ENCODE measurements around the gene AP1M1. TPM values are rescaled to one million over a fixed set of nuclear protein-coding genes. Genes with fewer than 3 reads are reported as not detected.

Gene AP1M1
- total RNA-seq, 6 donors from 2014 or later: 45.7 to 87.7 (median 62.5) TPM

DNA sequence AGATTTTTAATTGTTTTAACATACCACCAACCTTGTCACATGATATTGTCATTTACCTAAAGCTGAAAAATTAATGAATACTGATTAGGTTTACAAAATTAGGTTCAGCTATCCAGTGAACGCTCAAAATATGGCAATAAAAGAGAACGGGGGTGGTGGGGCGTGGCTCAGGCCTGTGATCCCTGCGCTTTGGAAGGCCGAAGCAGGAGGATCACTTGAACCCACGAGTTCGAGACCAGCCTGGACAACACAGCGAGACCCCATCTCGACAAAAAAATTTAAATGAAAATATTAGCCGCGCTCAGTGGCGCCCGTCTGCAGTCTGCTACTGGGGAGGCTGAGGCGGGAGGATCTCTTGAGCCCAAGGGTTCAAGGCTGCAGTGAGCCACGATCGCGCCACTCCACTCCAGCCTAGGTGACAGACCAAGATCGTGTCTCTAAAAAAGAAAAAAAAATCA, 13.0 kb upstream of the AP1M1 start:
- H3K4me3 ChIP-seq: peak overlapping the region in 3 of 4 donors; percentile 84 to 98 (median 84)
- DNase-seq: no peak
- no peaks in the 10 kb centered on the region for H3K27me3 ChIP-seq
- WGBS, 2 donors: 48 to 49% methylated on average over 18 of the region's 18 CpGs
- H3K36me3 ChIP-seq: peaks cover 1 to 25% (median 15%) of the 10 kb centered on the region in 4 donors
- peaks cover 15 to 35% (median 23%) of the 10 kb centered on the region in 4 donors for H3K4me1 ChIP-seq
- TF ChIP-seq POLR2AphosphoS5 (IDR thresholded peaks at IDR 0.05) (no peak), POLR2A (IDR thresholded peaks at IDR 0.05) (no peak)
- TF ChIP-seq, protein P1, sequence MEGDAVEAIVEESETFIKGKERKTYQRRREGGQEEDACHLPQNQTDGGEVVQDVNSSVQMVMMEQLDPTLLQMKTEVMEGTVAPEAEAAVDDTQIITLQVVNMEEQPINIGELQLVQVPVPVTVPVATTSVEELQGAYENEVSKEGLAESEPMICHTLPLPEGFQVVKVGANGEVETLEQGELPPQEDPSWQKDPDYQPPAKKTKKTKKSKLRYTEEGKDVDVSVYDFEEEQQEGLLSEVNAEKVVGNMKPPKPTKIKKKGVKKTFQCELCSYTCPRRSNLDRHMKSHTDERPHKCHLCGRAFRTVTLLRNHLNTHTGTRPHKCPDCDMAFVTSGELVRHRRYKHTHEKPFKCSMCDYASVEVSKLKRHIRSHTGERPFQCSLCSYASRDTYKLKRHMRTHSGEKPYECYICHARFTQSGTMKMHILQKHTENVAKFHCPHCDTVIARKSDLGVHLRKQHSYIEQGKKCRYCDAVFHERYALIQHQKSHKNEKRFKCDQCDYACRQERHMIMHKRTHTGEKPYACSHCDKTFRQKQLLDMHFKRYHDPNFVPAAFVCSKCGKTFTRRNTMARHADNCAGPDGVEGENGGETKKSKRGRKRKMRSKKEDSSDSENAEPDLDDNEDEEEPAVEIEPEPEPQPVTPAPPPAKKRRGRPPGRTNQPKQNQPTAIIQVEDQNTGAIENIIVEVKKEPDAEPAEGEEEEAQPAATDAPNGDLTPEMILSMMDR (IDR thresholded peaks at IDR 0.05): no peak
- peak overlapping the region in 3 of 4 donors; percentile 86 to 91 (median 91) for H3K27ac ChIP-seq
- peak in 1 of 2 donors; percentile 9 for ATAC-seq (ENCODE audit: low FRiP score in 2 of 2)
- no peaks in the 10 kb centered on the region for H3K9me3 ChIP-seq

DNA sequence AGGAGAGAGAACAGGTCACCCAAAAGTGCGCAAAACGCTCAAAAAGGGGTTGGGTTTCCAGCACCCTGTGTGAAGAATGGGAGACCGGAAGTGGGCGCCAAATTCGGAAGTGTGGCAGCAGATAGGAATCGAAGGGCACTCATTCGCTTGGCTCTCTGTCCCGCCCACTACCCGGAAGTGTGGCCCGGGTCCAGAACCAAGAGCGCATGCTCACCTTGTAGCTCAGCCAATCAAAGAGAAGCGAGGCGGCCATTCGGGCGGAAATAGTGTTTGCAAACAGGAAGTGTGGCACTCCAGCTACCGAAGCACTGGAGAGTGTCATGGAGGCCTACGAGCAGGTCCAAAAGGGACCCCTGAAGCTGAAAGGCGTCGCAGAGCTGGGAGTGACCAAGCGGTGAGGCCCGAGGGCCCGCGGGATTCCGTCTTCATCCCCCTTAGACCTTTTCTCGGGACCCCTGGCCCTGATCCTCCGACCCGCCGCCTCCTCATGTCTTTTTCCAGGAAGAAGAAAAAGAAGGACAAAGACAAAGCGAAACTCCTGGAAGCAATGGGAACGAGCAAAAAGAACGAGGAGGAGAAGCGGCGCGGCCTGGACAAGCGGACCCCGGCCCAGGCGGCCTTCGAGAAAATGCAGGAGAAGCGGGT, 12.5 kb upstream of the AP1M1 start, which contains the start of gene FAM32A:
Gene FAM32A (plus strand): TSS at position 288 of the 645 bp plus-strand sequence. CDS start 33 bp downstream, at position 321.
- peaks cover 15 to 35% (median 23%) of the 10 kb centered on the region in 4 donors for H3K4me1 ChIP-seq
- TF ChIP-seq, protein P1 (IDR thresholded peaks at IDR 0.05): peak in 4 of 6 experiments; percentile 33 to 48 (median 40)
- TF ChIP-seq POLR2A (IDR thresholded peaks at IDR 0.05) (peak in 3 of 4 donors; percentile 60 to 82 (median 69)), EP300 (IDR thresholded peaks at IDR 0.05) (peak in 1 of 4 donors; percentile 3), POLR2AphosphoS5 (IDR thresholded peaks at IDR 0.05) (peak; percentile 89 to 93)

GRCh38 chr19:16185768-16186123, 12.0 kb upstream of the AP1M1 start:
- Histone ChIP-seq H3K4me3 (peak overlapping the region; percentile 84 to 98 (median 90)), H3K4me1 (peaks cover 15 to 35% (median 23%) of the 10 kb centered on the region in 4 donors), H3K36me3 (peaks cover 12 to 36% (median 25%) of the 10 kb centered on the region in 4 donors), H3K27me3 (no peaks in the 10 kb centered on the region), H3K27ac (peak overlapping the region; percentile 75 to 91 (median 88)), H3K9me3 (no peaks in the 10 kb centered on the region)
- DNase-seq (peak in 1 of 2 donors; percentile 39), ATAC-seq (ENCODE audit: low FRiP score in 2 of 2) (peak; percentile 44 to 48)
- 0 to 1% methylated on average over 20 of the region's 20 CpGs for WGBS, 2 donors
- no peak for TF ChIP-seq POLR2AphosphoS5 (IDR thresholded peaks at IDR 0.05)
- TF ChIP-seq, protein P1 (IDR thresholded peaks at IDR 0.05): peak in 2 of 6 experiments; percentile 20 to 28
- TF ChIP-seq POLR2A (IDR thresholded peaks at IDR 0.05): no peak
- TF ChIP-seq EP300 (IDR thresholded peaks at IDR 0.05): no peak

More for the DNA sequence above, 12.5 kb upstream of the AP1M1 start, which contains the start of gene FAM32A:
- 0 to 2% methylated on average over 33 to 39 of the region's 39 CpGs for WGBS, 2 donors
- Histone ChIP-seq H3K4me3 (peak within 1 kb of the TSS; percentile 84 to 98 (median 90)), H3K9me3 (no peaks in the 10 kb centered on the region), H3K27ac (peak within 1 kb of the TSS; percentile 75 to 91 (median 88)), H3K27me3 (no peaks in the 10 kb centered on the region), H3K36me3 (peaks cover 7 to 31% (median 20%) of the 10 kb centered on the region in 4 donors)
- ATAC-seq (ENCODE audit: low FRiP score in 2 of 2) (peak; percentile 96 to 97), DNase-seq (peak; percentile 88 to 98)

DNA sequence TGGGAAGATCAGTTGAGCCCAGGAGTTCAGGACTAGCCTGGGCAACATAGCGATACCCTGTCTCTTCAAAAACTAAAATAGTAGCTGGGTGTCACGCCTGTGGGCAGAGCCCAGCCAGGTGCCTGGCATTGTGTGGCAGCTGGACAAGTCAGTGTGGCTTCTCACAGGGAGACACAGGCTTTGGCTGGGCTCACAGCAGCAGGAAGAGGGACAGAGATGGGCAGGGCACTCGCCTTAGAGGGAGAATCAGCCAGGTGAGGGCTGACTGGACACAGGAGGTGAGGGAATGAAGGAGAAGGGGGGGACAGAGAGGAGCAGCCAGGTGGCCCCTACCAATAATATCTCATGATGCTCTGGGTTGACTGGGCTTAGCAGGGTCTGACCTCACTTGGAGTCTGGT, 9.2 kb upstream of the AP1M1 start:
- DNase-seq (no peak), ATAC-seq (ENCODE audit: low FRiP score in 2 of 2) (no peak)
- Histone ChIP-seq H3K4me1 (peaks cover 12 to 35% (median 20%) of the 10 kb centered on the region in 4 donors), H3K27me3 (no peaks in the 10 kb centered on the region), H3K4me3 (no peak overlapping the region), H3K9me3 (no peaks in the 10 kb centered on the region), H3K36me3 (peaks cover 19 to 64% (median 45%) of the 10 kb centered on the region in 4 donors), H3K27ac (no peak overlapping the region)
- 90 to 94% methylated on average over 3 of the region's 3 CpGs for WGBS, 2 donors
- TF ChIP-seq, protein P1 (IDR thresholded peaks at IDR 0.05): no peak
- TF ChIP-seq EP300 (IDR thresholded peaks at IDR 0.05): no peak
- no peak for TF ChIP-seq POLR2A (IDR thresholded peaks at IDR 0.05)
